HG03575 (cell line): ENCODE results near the gene GATD1.

ENCODE experiments used
- ATAC-seq: cut with Tn5 transposase; IDR thresholded peaks from one replicate; pipeline ENCODE4 v1.9.1; 2021; ENCODE audit not compliant: unreplicated experiment, insufficient number of reproducible peaks, low FRiP score; ENCODE audit errors: extremely low read depth

GATD1 gene

GRCh38 chr11:797296-798092 lies 20.2 kb upstream of the GATD1 start:
- ATAC-seq = no peak

DNA sequence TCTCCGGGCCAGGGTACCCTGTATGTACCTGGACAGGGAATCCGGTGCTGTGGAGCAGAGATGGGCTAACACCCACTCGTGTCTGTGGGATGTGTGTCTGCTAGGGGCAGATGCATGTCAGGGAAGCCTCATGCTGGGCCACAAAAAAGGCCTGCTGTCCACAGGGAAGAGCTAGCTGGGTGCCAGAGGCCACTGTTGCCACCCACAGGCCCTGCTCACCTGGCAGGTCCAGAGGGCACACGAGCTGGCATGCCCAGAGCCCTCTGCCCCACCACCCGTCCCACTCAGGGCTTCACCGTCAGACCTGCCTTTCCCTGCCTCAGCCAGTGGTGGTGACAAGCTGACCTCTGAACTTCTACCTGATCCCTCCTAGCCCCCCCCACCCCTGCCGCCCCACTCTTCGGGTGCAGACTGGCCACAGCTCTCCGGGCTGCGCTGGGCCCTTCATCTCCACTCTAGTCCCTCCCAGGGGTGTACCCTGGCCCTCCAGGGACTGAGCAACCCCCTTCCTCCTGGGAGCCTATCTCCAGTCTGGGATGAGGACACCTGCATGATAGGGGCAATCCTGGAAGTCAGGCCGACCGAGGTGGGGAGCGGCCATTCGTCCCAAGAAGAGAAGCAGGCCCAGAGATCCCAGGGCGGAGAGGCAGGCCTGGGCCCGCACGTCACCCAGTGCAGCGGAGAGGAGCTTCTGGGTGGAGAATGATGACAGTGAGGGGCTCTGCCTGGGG lies 19.4 kb upstream of the GATD1 start:
- ATAC-seq = no peak

GRCh38 chr11:795634-796564 lies 18.6 kb upstream of the GATD1 start:
- no peak for ATAC-seq

DNA sequence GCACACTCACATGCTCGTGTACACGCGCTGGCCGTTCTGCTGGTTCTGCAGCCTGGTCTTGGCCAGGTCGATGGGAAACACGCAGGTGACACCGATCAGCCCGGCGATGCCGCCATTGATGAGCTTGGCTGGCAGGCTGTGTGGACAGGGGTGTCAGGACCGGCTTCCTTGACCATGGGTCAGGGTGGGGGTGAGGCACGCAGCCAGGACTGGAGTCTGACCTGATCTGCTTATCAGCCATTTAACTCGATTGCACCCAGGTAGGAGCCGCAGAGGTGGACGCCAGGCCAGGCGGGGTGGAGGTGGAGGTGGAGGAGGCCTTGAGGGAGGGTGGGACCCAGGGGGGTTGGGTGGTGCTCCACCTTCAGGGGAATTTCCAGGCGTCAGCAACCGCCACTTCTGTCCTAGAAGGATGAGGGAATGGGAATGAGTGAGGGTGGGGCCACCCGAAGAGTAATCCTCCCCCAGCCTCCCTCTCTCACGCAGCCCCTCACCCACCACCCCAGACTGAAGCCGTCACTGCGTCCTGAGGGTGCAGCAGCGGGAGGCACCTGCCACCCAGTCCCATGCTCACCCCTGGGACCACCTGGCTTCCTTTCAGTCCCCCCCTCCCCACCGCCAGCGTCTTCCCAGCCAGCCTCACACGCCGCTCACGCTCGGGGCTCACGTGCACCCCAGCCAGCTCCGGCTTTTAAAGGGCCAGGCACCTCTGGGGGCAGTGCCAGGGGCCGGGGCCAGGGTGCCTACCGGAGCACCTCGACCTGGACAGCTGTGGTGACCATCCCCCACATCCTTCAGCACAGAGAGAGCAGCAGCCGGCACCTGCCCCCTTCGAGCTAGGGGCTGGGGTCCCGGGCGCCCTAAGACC lies 17.7 kb upstream of the GATD1 start:
- no peak for ATAC-seq

- ATAC-seq = no peak
Observed at GRCh38 chr11:794013-794765, 16.9 kb upstream of the GATD1 start.

- no peak for ATAC-seq
Observed at GRCh38 chr11:793556-793955, 16.3 kb upstream of the GATD1 start.

GRCh38 chr11:792873-793272 lies 15.6 kb upstream of the GATD1 start:
- no peak for ATAC-seq

DNA sequence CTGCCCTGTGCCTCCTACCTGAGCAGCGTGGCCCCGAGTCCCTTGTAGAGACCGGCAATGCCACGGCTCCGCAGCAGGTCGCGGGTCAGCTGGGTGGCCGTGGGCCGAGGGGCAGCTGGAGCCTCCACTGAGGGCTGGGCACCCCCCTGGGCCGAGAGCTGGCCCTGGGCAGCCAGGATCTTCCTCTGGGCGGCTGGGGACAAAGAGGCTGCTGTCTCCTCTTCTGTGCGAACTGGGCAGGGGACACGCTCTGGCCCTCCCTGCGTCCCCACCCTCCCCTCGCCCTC lies 15.2 kb upstream of the GATD1 start:
- no peak for ATAC-seq

DNA sequence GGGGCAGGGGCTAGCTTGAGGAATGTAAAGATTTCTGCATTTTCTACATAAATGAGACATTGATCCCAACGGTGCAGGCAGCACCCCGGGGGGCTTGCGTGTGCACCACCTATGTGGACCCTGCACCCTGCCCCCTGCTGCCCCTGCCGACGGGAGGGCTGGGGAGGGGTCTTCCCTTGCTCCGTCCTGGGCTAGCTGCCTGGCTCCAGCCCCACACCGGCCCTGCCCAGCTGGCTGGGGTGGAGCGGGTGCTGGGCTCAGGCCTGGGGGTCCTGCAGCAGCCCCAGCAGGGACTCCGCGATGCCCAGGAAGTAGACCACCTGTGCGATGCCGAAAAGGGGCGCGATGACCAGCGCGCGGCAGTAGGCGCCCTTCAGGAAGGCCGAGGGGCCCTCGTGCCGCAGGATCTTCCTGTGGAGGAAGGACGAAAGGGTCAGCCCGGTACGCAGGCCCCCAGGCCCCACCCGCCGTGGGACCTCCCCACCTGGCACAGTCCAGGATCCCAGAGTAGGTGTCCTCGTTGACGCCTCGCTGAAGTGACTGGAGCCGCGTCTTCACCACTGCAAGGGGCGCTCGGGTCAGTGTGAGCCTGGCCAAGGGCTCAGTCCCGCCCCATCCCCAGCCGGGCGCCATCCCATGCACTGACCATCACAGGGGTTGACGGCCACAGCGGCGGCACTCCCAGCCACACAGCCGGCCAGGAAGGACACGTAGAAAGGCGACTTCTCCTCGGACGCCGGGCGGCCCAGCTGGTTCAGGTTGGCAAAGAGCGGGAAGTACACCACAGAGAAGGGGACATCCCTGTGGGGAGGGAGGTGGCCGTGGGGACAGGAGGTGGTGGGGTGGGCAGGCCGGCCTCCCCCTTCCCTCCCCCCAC lies 14.6 kb upstream of the GATD1 start:
- no peak for ATAC-seq

- no peak for ATAC-seq
Observed at GRCh38 chr11:790721-791564, 13.7 kb upstream of the GATD1 start.

DNA sequence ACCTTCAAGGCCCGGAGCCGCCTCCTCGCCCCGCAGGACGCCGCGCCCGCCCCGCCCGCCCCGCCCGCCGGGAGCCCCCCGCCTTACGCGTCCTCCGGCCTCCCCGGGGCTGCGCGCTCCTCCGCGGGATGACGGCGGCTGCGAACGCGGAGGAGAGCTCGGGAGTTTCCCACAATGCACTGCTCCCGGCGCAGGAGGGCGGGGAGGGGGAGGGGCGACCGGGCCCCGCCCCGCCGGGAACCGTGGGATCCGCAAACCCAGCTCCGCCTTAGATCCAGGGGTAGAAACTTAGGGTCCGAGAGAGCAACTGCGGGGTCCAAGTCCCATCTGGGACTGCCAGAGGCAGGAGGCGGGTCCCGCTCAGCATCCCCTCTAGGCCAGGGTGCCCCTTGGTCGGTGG lies 12.7 kb upstream of the GATD1 start, which contains the start of gene CEND1:
CEND1 (minus strand) TSS at position 148 of the 400 bp plus-strand sequence. CDS start 1,514 bp downstream, outside the sequence.
- no peak for ATAC-seq

DNA sequence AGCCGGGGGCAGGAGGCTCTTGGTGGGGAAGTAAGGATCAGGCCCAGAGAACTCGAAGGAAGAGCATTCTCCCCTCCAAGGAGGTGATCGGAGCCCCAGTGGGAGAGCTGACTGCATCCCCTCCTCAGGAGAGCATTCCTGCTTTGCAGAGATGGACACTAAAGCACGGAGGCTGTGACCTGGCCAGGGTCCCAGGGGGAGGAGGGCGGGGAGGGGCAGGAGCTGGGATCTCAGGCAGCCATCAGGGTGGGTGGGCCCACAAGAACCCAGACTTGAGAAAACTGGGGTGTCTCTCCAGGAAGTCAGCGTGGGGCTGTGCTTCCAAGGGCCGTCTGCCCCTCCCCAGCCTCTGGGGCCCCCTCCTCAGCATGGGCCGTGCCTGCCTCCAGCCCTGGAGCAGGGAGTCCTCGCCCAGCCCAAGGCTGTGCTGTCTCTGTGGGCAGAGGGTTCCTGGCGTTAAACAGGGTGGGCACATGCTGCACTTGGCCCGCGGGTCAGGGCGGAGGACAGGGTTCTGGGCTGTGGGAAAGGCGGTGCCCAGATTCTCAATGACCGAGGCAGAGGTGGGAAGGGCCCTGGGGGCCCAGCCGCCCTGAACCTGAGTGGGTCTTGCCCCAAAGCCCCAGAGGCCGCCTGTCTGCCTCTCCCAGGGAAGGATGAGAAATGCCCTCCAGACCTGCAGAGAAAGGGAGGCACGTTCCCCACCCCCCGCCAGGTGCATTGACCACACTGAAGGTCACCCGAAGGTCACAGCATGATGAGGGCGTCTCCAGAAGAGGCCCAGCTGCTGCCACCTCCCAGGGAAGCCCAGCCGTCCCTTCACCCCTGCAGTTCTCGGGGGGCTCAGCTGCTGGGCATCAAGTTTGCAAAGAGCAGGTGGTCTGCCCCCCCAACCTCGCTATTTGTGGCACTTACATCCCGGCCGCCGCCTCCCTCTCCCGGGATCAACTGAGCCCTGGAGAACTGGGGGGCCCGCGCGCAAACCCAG lies 12.0 kb upstream of the GATD1 start:
- ATAC-seq = no peak

DNA sequence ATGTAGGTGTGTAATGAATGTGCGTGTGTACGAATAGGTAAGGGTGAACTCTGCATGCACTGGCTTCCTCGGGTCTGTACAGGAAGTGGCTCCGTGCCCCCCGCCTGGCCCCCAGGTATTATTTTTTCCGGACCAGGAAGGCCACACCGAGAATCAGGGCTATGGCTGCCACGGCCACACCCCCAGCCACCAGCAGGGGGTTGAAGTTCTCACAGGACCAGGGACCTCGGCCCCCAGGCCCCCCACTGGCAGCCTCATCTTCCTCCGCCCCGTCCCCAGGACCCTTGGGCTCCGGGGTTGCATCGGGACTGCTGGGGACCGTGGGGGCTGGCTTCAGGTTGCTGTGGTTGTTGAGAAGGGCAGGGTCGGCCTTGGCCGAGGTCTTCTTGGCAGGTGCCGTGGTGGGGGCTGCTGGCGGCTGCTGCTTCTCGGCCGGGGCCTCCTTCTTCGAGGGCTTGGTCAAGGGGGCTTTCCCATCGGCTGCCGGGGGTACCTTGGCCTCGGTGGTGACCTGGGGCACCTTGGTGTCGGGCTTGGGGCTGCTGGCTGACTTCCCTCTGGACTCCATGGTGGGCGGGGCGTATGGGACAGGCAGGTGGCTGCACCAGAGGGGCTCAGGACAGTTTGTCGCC lies 10.8 kb upstream of the GATD1 start:
- ATAC-seq = no peak

GRCh38 chr11:787084-787675 lies 9.9 kb upstream of the GATD1 start:
- no peak for ATAC-seq
